PFSK-1 (cell line): ENCODE results near the gene KLK10.

Experiments used
- FOXP2 ChIP-seq: optimal IDR thresholded peaks from 2 replicates; pipeline ENCODE3; 2011; ENCODE audit warnings: borderline replicate concordance, control low read depth, inconsistent platforms; ENCODE audit not compliant: insufficient read depth; ENCODE audit errors: extremely low read length, extremely low read depth
- POLR2AphosphoS5 ChIP-seq: IDR thresholded peaks from 2 replicates; pipeline ENCODE4 v1.6.1; 2012; ENCODE audit warnings: low read depth, mild to moderate bottlenecking, control low read depth, low read length, moderate library complexity
- SIN3A ChIP-seq: IDR thresholded peaks from 2 replicates; pipeline ENCODE4 v1.6.1; 2012; ENCODE audit warnings: mild to moderate bottlenecking, low read length, moderate library complexity, borderline replicate concordance; ENCODE audit not compliant: insufficient read depth
- TAF1 ChIP-seq: IDR thresholded peaks from 2 replicates; pipeline ENCODE4 v1.6.1; 2012; ENCODE audit warnings: low read length, control low read depth, borderline replicate concordance; ENCODE audit not compliant: insufficient read depth
- TF ChIP-seq, protein P1 (sequence below), 2 experiments: IDR thresholded peaks; 2 replicates each; pipeline versions ENCODE4 v1.6.1 to v1.8.0; 2011 to 2012; ENCODE audit warnings: low read depth in 2 of 2, low read length in 2 of 2, control low read depth in 1 of 2, inconsistent platforms in 1 of 2, mild to moderate bottlenecking in 1 of 2, moderate library complexity in 1 of 2; ENCODE audit not compliant: insufficient read depth in 1 of 2

DNA sequence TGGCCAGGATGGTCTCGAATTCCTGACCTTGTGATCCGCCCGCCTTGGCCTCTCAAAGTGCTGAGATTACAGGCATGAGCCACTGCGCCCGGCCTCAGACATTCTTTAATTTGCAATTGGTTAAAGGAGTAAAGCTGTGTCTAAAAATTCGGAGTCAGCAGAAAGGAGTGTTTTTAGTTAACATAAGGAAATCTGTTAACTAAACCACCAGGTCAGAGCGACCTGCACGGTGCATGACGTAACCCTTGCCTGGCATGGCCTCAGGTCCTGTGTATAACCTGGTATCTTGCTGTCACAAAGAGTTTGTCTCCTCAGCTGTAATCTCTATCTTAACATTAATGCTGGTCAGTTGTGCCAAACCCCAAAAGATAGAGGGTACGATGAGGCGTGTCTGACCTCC, 24.8 kb upstream of the KLK10 start:
- TF ChIP-seq POLR2AphosphoS5 (no peak), TAF1 (no peak), SIN3A (no peak), FOXP2 (no peak)
- TF ChIP-seq, protein P1, sequence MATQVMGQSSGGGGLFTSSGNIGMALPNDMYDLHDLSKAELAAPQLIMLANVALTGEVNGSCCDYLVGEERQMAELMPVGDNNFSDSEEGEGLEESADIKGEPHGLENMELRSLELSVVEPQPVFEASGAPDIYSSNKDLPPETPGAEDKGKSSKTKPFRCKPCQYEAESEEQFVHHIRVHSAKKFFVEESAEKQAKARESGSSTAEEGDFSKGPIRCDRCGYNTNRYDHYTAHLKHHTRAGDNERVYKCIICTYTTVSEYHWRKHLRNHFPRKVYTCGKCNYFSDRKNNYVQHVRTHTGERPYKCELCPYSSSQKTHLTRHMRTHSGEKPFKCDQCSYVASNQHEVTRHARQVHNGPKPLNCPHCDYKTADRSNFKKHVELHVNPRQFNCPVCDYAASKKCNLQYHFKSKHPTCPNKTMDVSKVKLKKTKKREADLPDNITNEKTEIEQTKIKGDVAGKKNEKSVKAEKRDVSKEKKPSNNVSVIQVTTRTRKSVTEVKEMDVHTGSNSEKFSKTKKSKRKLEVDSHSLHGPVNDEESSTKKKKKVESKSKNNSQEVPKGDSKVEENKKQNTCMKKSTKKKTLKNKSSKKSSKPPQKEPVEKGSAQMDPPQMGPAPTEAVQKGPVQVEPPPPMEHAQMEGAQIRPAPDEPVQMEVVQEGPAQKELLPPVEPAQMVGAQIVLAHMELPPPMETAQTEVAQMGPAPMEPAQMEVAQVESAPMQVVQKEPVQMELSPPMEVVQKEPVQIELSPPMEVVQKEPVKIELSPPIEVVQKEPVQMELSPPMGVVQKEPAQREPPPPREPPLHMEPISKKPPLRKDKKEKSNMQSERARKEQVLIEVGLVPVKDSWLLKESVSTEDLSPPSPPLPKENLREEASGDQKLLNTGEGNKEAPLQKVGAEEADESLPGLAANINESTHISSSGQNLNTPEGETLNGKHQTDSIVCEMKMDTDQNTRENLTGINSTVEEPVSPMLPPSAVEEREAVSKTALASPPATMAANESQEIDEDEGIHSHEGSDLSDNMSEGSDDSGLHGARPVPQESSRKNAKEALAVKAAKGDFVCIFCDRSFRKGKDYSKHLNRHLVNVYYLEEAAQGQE (IDR thresholded peaks at IDR 0.05; ENCODE audit: insufficient read depth in 1 of 2, low read depth in 2 of 2, low read length in 2 of 2) = no peak
